Measurements from ENCODE around the gene SHE. TPM values are rescaled to one million over a fixed set of nuclear protein-coding genes. Genes with fewer than 3 reads are reported as not detected.

SHE gene
- total RNA-seq, 2 experiments from 2014 or later, result not detected

- Histone ChIP-seq H3K4me3 (ENCODE audit: low read depth, low read length, poor library complexity, severe bottlenecking) (no peak overlapping the region), H3K4me1 (ENCODE audit: insufficient read depth, low read length, poor library complexity, severe bottlenecking) (no peaks in the 10 kb centered on the region), H3K36me3 (ENCODE audit: insufficient read depth, low read length) (no peaks in the 10 kb centered on the region), H3K79me2 (ENCODE audit: insufficient read depth, low read depth, low read length) (no peaks in the 10 kb centered on the region), H3K9me2 (ENCODE audit: insufficient read depth, low read length) (no peaks in the 10 kb centered on the region), H4K20me1 (ENCODE audit: insufficient read depth, low read length) (no peaks in the 10 kb centered on the region), H2AFZ (ENCODE audit: low read length) (no peak overlapping the region), H3K9me3 (ENCODE audit: low read length) (no peaks in the 10 kb centered on the region), H3K4me2 (ENCODE audit: low read length) (no peak overlapping the region), H3K27ac (ENCODE audit: low read depth, low read length, poor library complexity, severe bottlenecking) (no peak overlapping the region)
- ChIA-PET CTCF (ENCODE audit: unreplicated experiment) (no interaction called here), POLR2A (no interaction called here)
- DNase-seq (ENCODE audit: low spot score), result no peak
- no peak for TF ChIP-seq CTCF (conservative IDR thresholded peaks at IDR 0.05; ENCODE audit: low read length)
- TF ChIP-seq EZH2phosphoT487 (IDR thresholded peaks at IDR 0.05; ENCODE audit: borderline replicate concordance, low read depth, low read length), result no peak
- intact Hi-C loops (cut with micrococcal nuclease; ENCODE audit: unreplicated experiment), result loop anchor here (10.0 kb wide), 1 partner anchor 216 kb away; the partner anchor contains the start of genes AQP10 and ATP8B2
- BruUV-seq (replicated peaks), result no TSS peak
Observed at GRCh38 chr1:154541231-154541630, 39.0 kb upstream of the SHE start.

GRCh38 chr1:154539486-154540483, 37.6 kb upstream of the SHE start:
- H3K4me1 ChIP-seq (ENCODE audit: insufficient read depth, low read length, poor library complexity, severe bottlenecking), result no peaks in the 10 kb centered on the region
- intact Hi-C loops (cut with micrococcal nuclease; ENCODE audit: unreplicated experiment), result loop anchor here (10.0 kb wide), 1 partner anchor 215 kb away; the partner anchor contains the start of genes AQP10 and ATP8B2
- DNase-seq (ENCODE audit: low spot score), result no peak
- no peak for TF ChIP-seq CTCF (conservative IDR thresholded peaks at IDR 0.05; ENCODE audit: low read length)
- TF ChIP-seq EZH2phosphoT487 (IDR thresholded peaks at IDR 0.05; ENCODE audit: borderline replicate concordance, low read depth, low read length), result no peak
- no peaks in the 10 kb centered on the region for H3K9me3 ChIP-seq (ENCODE audit: low read length)
- no peak overlapping the region for H3K27ac ChIP-seq (ENCODE audit: low read depth, low read length, poor library complexity, severe bottlenecking)
- no peak overlapping the region for H3K4me3 ChIP-seq (ENCODE audit: low read depth, low read length, poor library complexity, severe bottlenecking)
- no peak overlapping the region for H2AFZ ChIP-seq (ENCODE audit: low read length)
- no peaks in the 10 kb centered on the region for H3K36me3 ChIP-seq (ENCODE audit: insufficient read depth, low read length)
- H3K4me2 ChIP-seq (ENCODE audit: low read length), result no peak overlapping the region
- ChIA-PET POLR2A (no interaction called here), CTCF (ENCODE audit: unreplicated experiment) (no interaction called here)
- H3K9me2 ChIP-seq (ENCODE audit: insufficient read depth, low read length), result no peaks in the 10 kb centered on the region
- BruUV-seq (replicated peaks), result no TSS peak
- no peaks in the 10 kb centered on the region for H4K20me1 ChIP-seq (ENCODE audit: insufficient read depth, low read length)
- H3K79me2 ChIP-seq (ENCODE audit: insufficient read depth, low read depth, low read length), result no peaks in the 10 kb centered on the region

- no peaks in the 10 kb centered on the region for H3K79me2 ChIP-seq (ENCODE audit: insufficient read depth, low read depth, low read length)
- H3K9me2 ChIP-seq (ENCODE audit: insufficient read depth, low read length), result no peaks in the 10 kb centered on the region
- ChIA-PET CTCF (ENCODE audit: unreplicated experiment) (no interaction called here), POLR2A (interaction anchor here (0.6 kb wide), 1 partner anchor 391 kb away, joined by 6 read pairs; no protein-coding TSS in a partner anchor)
- no peaks in the 10 kb centered on the region for H3K36me3 ChIP-seq (ENCODE audit: insufficient read depth, low read length)
- TF ChIP-seq EZH2phosphoT487 (IDR thresholded peaks at IDR 0.05; ENCODE audit: borderline replicate concordance, low read depth, low read length) (no peak), CTCF (conservative IDR thresholded peaks at IDR 0.05; ENCODE audit: low read length) (no peak)
- H3K27ac ChIP-seq (ENCODE audit: low read depth, low read length, poor library complexity, severe bottlenecking), result no peak overlapping the region
- no peak overlapping the region for H2AFZ ChIP-seq (ENCODE audit: low read length)
- BruUV-seq (replicated peaks), result no TSS peak
- intact Hi-C loops (cut with micrococcal nuclease; ENCODE audit: unreplicated experiment), result no loop called here
- H3K4me2 ChIP-seq (ENCODE audit: low read length), result no peak overlapping the region
- no peak for DNase-seq (ENCODE audit: low spot score)
- no peaks in the 10 kb centered on the region for H4K20me1 ChIP-seq (ENCODE audit: insufficient read depth, low read length)
- no peaks in the 10 kb centered on the region for H3K9me3 ChIP-seq (ENCODE audit: low read length)
- no peaks in the 10 kb centered on the region for H3K4me1 ChIP-seq (ENCODE audit: insufficient read depth, low read length, poor library complexity, severe bottlenecking)
- H3K4me3 ChIP-seq (ENCODE audit: low read depth, low read length, poor library complexity, severe bottlenecking), result no peak overlapping the region
Observed at GRCh38 chr1:154536570-154536969, 34.4 kb upstream of the SHE start.

All from OCI-LY7 (cell line).